Fibroblast of lung (primary cell): ENCODE results near the gene TAF5L. TPM values are rescaled to one million over a fixed set of nuclear protein-coding genes. Genes with fewer than 3 reads are reported as not detected.
"Not testable (repeated sequence)": the region's sequence is repeated elsewhere in the genome, so short reads cannot be mapped to it uniquely, and the experiment has no call there.

Experiments used
- DNase-seq, 2 donors: peaks; one replicate each; pipeline versions ENCODE4 v3.0.0 to v3.0.0-alpha.2; 2010; ENCODE audit warnings: low read depth in 2 of 2
- H2AFZ ChIP-seq: 2 replicates; pipeline ENCODE4 v1.5.1; 2012; ENCODE audit warnings: low read length, control low read depth, inconsistent platforms
- H3K27ac ChIP-seq: 2 replicates; pipeline ENCODE4 v1.5.1; 2011; ENCODE audit warnings: low read length, control low read depth; ENCODE audit not compliant: insufficient read depth
- H3K27me3 ChIP-seq: 2 replicates; pipeline ENCODE4 v1.5.1; 2011; ENCODE audit warnings: mild to moderate bottlenecking, low read length; ENCODE audit not compliant: control insufficient read depth, insufficient read depth
- H3K36me3 ChIP-seq: 2 replicates; pipeline ENCODE4 v1.5.1; 2011; ENCODE audit warnings: low read length; ENCODE audit not compliant: control insufficient read depth, insufficient read depth
- H3K4me1 ChIP-seq: 2 replicates; pipeline ENCODE4 v1.5.1; 2011; ENCODE audit warnings: low read length; ENCODE audit not compliant: control insufficient read depth, insufficient read depth; ENCODE audit errors: extremely low read depth
- H3K4me2 ChIP-seq: 2 replicates; pipeline ENCODE4 v1.5.1; 2011; ENCODE audit warnings: low read length, control low read depth; ENCODE audit not compliant: insufficient read depth; ENCODE audit errors: extremely low read depth
- H3K4me3 ChIP-seq, 4 experiments: fragments of 200-600 bp in 1 of 4; sonication (generic) in 1 of 4; replicated peaks in 1 of 4; 2 replicates each; pipeline ENCODE4 v1.5.1; 2011 to 2016; ENCODE audit warnings: low read length in 4 of 4, low read depth in 3 of 4, mild to moderate bottlenecking in 3 of 4, control low read depth in 2 of 4, inconsistent platforms in 1 of 4, mixed read lengths in 1 of 4; ENCODE audit not compliant: insufficient read depth in 1 of 4; ENCODE audit errors: control extremely low read depth in 1 of 4
- H3K79me2 ChIP-seq: 2 replicates; pipeline ENCODE4 v1.5.1; 2012; ENCODE audit warnings: mild to moderate bottlenecking, low read length, inconsistent platforms; ENCODE audit not compliant: control insufficient read depth, insufficient read depth
- H3K9ac ChIP-seq: 2 replicates; pipeline ENCODE4 v1.5.1; 2011; ENCODE audit warnings: mild to moderate bottlenecking, low read length, control low read depth; ENCODE audit not compliant: insufficient read depth
- H3K9me3 ChIP-seq: 2 replicates; pipeline ENCODE4 v1.5.1; 2012; ENCODE audit warnings: low read depth, low read length; ENCODE audit not compliant: control insufficient read depth, insufficient read depth
- H4K20me1 ChIP-seq: 2 replicates; pipeline ENCODE4 v1.5.1; 2011; ENCODE audit warnings: low read length; ENCODE audit not compliant: control insufficient read depth, insufficient read depth; ENCODE audit errors: extremely low read depth
- EZH2 ChIP-seq: IDR thresholded peaks from 2 replicates; pipeline ENCODE4 v1.5.1; 2012; ENCODE audit warnings: low read length, control low read depth, mild to moderate bottlenecking; ENCODE audit errors: missing control alignments
- polyA plus RNA-seq, 2 donors: library from polyadenylated mRNA; depleted of rRNA in 1 of 2; stranded (reverse) in 1 of 2; unstranded in 1 of 2; fragments of >200 nt; gene quantifications; 2 replicates each; pipeline ENCODE4 v1.2.1, GENCODE V29; 2011 to 2012; ENCODE audit warnings: missing spikeins in 1 of 2
- total RNA-seq: library from RNA; depleted of rRNA; stranded (reverse); fragments of >200 nt; gene quantifications from 2 replicates; pipeline ENCODE4 v1.2.1, GENCODE V29; 2014
- TF ChIP-seq, protein P1 (sequence below), 2 donors: IDR thresholded peaks in 1 of 2; conservative IDR thresholded peaks in 1 of 2; 1 replicate in 1 of 2; 2 replicates in 1 of 2; pipeline ENCODE4 v1.5.1; 2011 to 2012; ENCODE audit warnings: low read length in 2 of 2, control low read depth in 1 of 2, inconsistent platforms in 1 of 2, low read depth in 1 of 2, mild to moderate bottlenecking in 1 of 2

The TAF5L gene
- total and polyA plus RNA-seq, 2 donors (not counting 1 experiment from before 2014, with no cell fraction given), result 17.3 to 18.6 TPM

DNA sequence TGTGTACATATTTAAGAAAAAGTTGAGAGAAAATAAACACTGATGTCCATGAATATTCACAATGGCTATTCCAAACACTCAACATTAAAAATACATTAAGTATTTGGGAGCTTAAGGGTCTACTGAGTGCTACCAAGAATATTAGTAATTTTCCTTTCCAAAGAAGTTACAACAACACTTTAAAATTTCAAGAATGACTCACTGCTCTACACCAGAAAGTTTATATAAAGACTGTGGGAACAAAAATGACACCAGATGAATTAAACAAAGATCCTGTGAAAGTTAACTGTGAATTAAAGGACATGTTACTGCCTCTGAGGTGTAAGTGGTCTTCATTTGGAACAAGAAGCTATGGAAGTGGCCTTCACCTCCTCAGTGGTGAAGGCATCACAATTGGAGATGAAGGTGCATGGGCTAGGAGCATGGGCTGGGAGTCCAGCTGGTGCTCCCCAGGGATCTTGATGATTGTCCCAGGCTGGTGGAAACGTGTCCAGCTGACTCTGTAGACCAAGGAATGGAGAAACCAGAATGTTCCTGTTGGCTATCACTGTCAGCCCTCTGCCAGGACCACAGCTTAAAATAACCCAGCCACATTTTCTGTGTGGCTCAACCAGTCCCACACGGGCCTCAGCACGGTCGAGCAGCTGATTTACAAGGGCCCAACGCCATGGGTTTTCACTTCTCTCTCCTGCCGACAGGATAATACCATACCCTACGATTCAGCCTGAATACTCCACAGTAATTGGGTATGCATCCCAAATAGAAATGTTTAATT is 28.8 kb downstream of the TAF5L start:
- Histone ChIP-seq H3K27me3 (no peaks in the 10 kb centered on the region), H3K4me2 (peak overlapping the region; percentile 61), H3K9me3 (no peaks in the 10 kb centered on the region), H3K27ac (peak overlapping the region; percentile 86), H3K79me2 (peaks cover 12% of the 10 kb centered on the region), H2AFZ (no peak overlapping the region), H3K9ac (no peak overlapping the region), H4K20me1 (no peaks in the 10 kb centered on the region), H3K36me3 (peaks cover 13% of the 10 kb centered on the region), H3K4me3 (peak overlapping the region in 1 of 4 experiments; percentile 12), H3K4me1 (peaks cover 11% of the 10 kb centered on the region)
- peak; percentile 79 to 83 for DNase-seq
- no peak for TF ChIP-seq EZH2
- TF ChIP-seq, protein P1, sequence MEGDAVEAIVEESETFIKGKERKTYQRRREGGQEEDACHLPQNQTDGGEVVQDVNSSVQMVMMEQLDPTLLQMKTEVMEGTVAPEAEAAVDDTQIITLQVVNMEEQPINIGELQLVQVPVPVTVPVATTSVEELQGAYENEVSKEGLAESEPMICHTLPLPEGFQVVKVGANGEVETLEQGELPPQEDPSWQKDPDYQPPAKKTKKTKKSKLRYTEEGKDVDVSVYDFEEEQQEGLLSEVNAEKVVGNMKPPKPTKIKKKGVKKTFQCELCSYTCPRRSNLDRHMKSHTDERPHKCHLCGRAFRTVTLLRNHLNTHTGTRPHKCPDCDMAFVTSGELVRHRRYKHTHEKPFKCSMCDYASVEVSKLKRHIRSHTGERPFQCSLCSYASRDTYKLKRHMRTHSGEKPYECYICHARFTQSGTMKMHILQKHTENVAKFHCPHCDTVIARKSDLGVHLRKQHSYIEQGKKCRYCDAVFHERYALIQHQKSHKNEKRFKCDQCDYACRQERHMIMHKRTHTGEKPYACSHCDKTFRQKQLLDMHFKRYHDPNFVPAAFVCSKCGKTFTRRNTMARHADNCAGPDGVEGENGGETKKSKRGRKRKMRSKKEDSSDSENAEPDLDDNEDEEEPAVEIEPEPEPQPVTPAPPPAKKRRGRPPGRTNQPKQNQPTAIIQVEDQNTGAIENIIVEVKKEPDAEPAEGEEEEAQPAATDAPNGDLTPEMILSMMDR (conservative IDR thresholded peaks at IDR 0.05 in 1 of 2, IDR thresholded peaks at IDR 0.05 in 1 of 2; ENCODE audit: low read depth in 1 of 2, low read length in 2 of 2), result peak in 1 of 2 donors; percentile 6

DNA sequence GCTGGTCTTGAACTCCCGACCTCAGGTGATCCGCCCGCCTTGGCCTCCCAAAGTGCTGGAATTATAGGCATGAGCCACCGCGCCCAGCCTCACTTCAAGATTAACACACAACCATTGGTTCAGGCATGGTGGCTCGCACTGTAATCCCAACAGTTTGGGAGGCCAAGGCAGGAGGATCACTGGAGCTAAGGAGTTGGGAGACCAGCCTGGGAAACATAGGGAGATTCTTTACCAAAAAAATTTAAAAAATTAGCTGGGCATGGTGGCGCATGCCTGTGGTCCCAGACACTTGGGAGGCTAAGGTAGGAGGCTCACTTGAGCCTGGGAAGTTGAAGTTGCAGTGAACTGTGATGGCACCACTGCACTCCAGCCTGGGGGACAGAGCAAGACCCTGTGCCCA is 30.0 kb downstream of the TAF5L start:
- not testable (repeated sequence) for H3K4me3 ChIP-seq, H3K9me3 ChIP-seq, H3K36me3 ChIP-seq, DNase-seq, H2AFZ ChIP-seq, H4K20me1 ChIP-seq, H3K4me2 ChIP-seq, H3K79me2 ChIP-seq, H3K27me3 ChIP-seq, H3K9ac ChIP-seq
- Histone ChIP-seq H3K27ac (peak overlapping the region; percentile 86), H3K4me1 (peaks cover 11% of the 10 kb centered on the region)

DNA sequence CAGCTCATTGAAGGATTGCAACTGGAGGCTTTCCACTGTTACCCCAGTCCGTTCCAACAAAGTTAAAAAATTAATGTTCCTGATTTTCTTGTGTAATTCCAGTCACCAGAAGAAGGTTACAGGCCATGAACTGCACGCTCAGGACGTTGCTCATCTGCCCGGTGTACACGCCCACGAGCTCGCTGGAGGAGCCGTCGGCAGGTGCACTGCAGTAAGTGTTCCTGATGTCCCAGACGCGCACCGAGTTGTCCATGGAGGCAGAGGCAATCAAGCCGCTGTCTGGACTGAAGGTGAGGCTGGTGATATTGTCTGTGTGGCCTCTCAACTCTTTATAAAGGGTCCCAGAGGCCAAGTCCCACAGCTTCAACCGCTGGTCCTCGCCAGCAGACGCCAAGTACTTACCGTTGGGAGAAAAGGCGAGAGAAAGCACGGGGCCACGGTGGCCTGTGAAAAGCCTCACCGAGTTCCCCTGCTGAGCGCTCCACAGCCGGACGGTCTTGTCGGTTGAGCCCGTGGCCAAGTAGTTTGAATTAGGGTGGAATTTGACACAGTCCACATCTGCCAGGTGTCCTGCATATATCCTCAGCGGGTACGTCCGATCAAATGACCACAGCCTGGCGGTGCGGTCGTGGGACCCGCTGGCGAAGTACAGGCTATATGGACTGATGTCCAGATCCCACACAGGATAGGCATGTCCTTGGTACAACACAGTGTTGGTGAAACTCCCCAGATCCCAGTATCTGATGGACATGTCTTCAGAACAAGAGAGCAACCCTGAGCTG is 31.5 kb downstream of the TAF5L start:
- no peak for TF ChIP-seq EZH2
- TF ChIP-seq, protein P1 (conservative IDR thresholded peaks at IDR 0.05 in 1 of 2, IDR thresholded peaks at IDR 0.05 in 1 of 2; ENCODE audit: low read depth in 1 of 2, low read length in 2 of 2), result no peak
- H3K4me1 ChIP-seq, result peaks cover 11% of the 10 kb centered on the region
- no peak overlapping the region for H3K4me3 ChIP-seq
- H3K4me2 ChIP-seq, result no peak overlapping the region
- no peak overlapping the region for H2AFZ ChIP-seq
- H3K27ac ChIP-seq, result no peak overlapping the region
- H3K27me3 ChIP-seq, result no peaks in the 10 kb centered on the region
- H3K36me3 ChIP-seq, result peaks cover 10% of the 10 kb centered on the region
- no peak overlapping the region for H3K9ac ChIP-seq
- H3K9me3 ChIP-seq, result no peaks in the 10 kb centered on the region
- H4K20me1 ChIP-seq, result no peaks in the 10 kb centered on the region
- no peak for DNase-seq
- peaks cover 8% of the 10 kb centered on the region for H3K79me2 ChIP-seq
